Neural crest cell (in vitro differentiated cells): ENCODE data around the gene CHRDL2. TPM values are rescaled to one million over a fixed set of nuclear protein-coding genes. Genes with fewer than 3 reads are reported as not detected.

ENCODE experiments used
- DNase-seq: peaks from one replicate; pipeline ENCODE4 v3.0.0; 2021; ENCODE audit warnings: low read depth, mixed read lengths, low spot score
- H3K27ac Mint-ChIP-seq: one replicate; pipeline ENCODE4 v1.8.0; 2021; ENCODE audit warnings: mild to moderate bottlenecking, mixed read lengths; ENCODE audit not compliant: unreplicated experiment
- H3K27me3 Mint-ChIP-seq: 2 replicates; pipeline ENCODE4 v1.8.0; 2021; ENCODE audit warnings: low read depth, mild to moderate bottlenecking, mixed read lengths
- H3K36me3 Mint-ChIP-seq: 2 replicates; pipeline ENCODE4 v1.8.0; 2021; ENCODE audit warnings: low read depth, mild to moderate bottlenecking, mixed read lengths
- H3K4me1 Mint-ChIP-seq: 2 replicates; pipeline ENCODE4 v1.8.0; 2021; ENCODE audit warnings: mixed read lengths
- H3K4me3 Mint-ChIP-seq: one replicate; pipeline ENCODE4 v1.8.0; 2021; ENCODE audit warnings: mild to moderate bottlenecking, mixed read lengths
- H3K9me3 Mint-ChIP-seq: 2 replicates; pipeline ENCODE4 v1.8.0; 2021; ENCODE audit warnings: mixed read lengths
- long read RNA-seq: library from polyadenylated mRNA; unstranded; transcript quantifications from one replicate; pipeline ENCODE4 v2.0.0, GENCODE V29; 2020
- total RNA-seq: library from RNA; stranded (reverse); gene quantifications from 2 replicates; pipeline ENCODE4 v1.2.1, GENCODE V29; 2021
- TF ChIP-seq, protein P1 (sequence below): fragments of 200-600 bp; sonication (generic); conservative IDR thresholded peaks from 2 replicates; pipeline ENCODE4 v1.5.0; 2021; ENCODE audit warnings: antibody characterized with exemption, mild to moderate bottlenecking

The CHRDL2 gene, protein sequence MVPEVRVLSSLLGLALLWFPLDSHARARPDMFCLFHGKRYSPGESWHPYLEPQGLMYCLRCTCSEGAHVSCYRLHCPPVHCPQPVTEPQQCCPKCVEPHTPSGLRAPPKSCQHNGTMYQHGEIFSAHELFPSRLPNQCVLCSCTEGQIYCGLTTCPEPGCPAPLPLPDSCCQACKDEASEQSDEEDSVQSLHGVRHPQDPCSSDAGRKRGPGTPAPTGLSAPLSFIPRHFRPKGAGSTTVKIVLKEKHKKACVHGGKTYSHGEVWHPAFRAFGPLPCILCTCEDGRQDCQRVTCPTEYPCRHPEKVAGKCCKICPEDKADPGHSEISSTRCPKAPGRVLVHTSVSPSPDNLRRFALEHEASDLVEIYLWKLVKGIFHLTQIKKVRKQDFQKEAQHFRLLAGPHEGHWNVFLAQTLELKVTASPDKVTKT
- 0.35 and 0.55 TPM in 2 replicates for total RNA-seq
- long read RNA-seq, result 0 reads

DNA sequence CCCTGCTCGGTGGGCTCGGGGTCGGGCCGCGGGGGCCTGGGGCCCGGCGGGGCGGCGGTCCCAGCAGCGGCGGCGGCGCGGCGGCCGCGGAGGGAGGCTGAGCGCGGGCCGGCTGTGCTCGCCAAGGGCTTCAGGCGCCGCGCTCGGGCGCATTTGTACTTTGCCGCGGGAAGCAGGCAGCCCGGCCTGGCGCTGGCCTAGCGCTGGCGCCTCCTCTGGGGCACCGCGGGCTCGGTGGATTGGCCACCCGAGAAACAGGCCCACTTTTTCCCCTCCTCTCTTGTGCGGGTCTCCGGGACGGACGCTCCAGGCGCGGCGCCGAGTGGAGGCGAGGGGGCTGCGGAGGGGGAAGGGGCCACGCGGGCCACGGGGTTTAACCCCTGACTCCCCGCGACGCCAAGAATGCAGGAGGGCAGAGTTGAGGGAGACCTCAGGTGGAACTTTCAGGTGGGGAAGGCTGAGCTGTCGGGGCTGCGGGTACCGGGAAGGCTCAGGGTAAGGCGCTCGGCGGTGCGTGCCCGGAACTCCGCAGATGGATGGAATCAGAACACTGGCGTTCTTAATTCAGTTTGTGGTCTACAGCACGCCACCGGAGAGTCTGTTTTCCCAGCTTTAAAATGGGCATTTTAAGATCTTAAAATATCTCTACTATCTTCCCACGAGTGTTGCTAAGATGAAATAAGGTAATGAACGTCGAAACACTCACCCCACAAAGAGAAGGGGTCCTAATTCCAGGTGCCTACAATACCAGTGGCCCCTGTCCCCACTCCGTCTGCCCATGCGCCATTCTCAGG, at the start of gene CHRDL2:
Gene CHRDL2 (minus strand): TSS at position 126 of the 794 bp plus-strand sequence. CDS start 538 bp downstream, outside the sequence.
- Mint-ChIP-seq H3K27me3 (peaks cover 84% of the 10 kb centered on the region), H3K4me3 (peak within 1 kb of the TSS; percentile 72), H3K9me3 (no peaks in the 10 kb centered on the region), H3K36me3 (no peaks in the 10 kb centered on the region), H3K4me1 (peaks cover 4% of the 10 kb centered on the region), H3K27ac (no peak within 1 kb of the TSS)
- TF ChIP-seq, protein P1, sequence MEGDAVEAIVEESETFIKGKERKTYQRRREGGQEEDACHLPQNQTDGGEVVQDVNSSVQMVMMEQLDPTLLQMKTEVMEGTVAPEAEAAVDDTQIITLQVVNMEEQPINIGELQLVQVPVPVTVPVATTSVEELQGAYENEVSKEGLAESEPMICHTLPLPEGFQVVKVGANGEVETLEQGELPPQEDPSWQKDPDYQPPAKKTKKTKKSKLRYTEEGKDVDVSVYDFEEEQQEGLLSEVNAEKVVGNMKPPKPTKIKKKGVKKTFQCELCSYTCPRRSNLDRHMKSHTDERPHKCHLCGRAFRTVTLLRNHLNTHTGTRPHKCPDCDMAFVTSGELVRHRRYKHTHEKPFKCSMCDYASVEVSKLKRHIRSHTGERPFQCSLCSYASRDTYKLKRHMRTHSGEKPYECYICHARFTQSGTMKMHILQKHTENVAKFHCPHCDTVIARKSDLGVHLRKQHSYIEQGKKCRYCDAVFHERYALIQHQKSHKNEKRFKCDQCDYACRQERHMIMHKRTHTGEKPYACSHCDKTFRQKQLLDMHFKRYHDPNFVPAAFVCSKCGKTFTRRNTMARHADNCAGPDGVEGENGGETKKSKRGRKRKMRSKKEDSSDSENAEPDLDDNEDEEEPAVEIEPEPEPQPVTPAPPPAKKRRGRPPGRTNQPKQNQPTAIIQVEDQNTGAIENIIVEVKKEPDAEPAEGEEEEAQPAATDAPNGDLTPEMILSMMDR, result no peak
- peak; percentile 35 for DNase-seq

DNA sequence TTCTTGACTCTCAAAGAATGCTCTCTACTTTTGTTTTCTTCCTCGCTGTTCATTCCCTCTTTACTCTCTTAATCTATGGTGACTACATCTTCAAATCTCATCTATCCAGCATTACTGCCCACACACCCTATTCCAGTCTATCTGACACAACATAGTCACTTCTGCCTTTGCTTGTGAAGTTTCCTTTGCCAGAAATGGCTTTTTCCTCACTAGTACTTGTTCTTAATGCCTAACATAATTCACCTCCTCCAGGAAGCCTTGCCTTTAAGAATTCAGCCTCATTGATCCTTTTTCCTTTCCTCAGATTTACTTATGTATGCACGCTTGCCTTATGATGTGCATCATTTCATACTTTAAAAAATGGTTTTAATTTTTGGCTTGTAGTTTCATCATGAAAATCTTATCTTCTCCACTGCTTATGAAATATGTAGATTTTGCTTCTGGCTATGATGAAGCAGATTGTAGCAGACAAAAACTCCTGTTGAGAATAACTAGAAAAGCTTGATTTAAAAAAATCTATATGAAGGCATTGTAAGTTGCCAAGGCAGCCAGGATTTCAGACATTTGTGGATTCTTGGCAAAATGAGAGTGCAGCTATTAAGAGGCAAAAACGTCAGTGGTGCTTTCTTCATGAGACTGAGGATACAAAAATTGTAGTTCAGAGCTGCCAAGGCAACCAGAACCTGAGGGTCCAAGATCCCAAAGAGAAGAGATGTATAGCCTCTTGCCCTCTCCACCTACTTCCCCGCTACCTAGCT, 49.2 kb upstream of the CHRDL2 start:
- no peak overlapping the region for H3K4me3 Mint-ChIP-seq
- H3K4me1 Mint-ChIP-seq, result peaks cover 13% of the 10 kb centered on the region
- TF ChIP-seq, protein P1, result no peak
- H3K36me3 Mint-ChIP-seq, result no peaks in the 10 kb centered on the region
- no peaks in the 10 kb centered on the region for H3K27me3 Mint-ChIP-seq
- DNase-seq, result no peak
- no peak overlapping the region for H3K27ac Mint-ChIP-seq
- no peaks in the 10 kb centered on the region for H3K9me3 Mint-ChIP-seq

DNA sequence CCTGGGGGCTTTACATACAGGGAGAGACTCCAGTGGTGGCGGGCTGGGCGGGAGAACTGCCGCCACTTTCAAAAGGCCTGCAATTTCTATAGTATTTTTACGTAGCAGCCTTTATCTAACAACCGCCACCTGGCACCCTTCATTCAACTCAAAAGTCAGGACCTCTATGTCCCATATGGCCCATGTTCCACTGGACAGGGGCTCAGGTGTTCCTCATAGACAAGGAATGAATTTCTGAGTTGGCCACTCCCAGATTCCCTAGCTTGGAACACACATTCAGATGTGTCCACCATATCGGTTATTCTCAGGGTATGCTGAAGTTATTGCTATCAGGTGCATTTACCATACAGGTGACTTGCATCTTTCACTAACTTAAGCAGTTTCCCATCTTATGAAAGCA, 47.4 kb upstream of the CHRDL2 start:
- Mint-ChIP-seq H3K4me1 (peaks cover 11% of the 10 kb centered on the region), H3K4me3 (no peak overlapping the region), H3K36me3 (no peaks in the 10 kb centered on the region), H3K27me3 (no peaks in the 10 kb centered on the region), H3K27ac (no peak overlapping the region), H3K9me3 (no peaks in the 10 kb centered on the region)
- TF ChIP-seq, protein P1, result no peak
- no peak for DNase-seq

DNA sequence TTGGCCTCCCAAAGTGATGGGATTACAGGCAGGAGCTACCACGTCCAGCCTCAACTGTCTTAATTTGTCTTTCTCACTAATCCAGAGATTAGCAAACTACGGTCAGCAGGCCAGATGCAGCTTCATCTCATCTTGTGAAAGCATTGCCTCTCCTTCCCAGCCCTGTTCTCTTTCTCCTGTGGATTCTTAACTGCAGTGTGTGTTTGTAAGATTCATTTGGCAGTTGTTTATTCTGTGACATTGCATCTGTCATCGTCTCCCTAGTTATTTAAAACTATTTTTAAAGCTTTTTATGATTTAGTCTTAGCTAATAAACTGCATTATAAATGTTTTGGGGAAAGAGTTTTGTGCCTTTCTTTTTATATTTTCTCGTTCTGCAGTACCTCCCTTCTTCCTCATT, 46.7 kb upstream of the CHRDL2 start:
- H3K27ac Mint-ChIP-seq, result no peak overlapping the region
- no peaks in the 10 kb centered on the region for H3K27me3 Mint-ChIP-seq
- no peaks in the 10 kb centered on the region for H3K9me3 Mint-ChIP-seq
- no peak overlapping the region for H3K4me3 Mint-ChIP-seq
- TF ChIP-seq, protein P1, result no peak
- peaks cover 5% of the 10 kb centered on the region for H3K4me1 Mint-ChIP-seq
- H3K36me3 Mint-ChIP-seq, result no peaks in the 10 kb centered on the region
- no peak for DNase-seq

DNA sequence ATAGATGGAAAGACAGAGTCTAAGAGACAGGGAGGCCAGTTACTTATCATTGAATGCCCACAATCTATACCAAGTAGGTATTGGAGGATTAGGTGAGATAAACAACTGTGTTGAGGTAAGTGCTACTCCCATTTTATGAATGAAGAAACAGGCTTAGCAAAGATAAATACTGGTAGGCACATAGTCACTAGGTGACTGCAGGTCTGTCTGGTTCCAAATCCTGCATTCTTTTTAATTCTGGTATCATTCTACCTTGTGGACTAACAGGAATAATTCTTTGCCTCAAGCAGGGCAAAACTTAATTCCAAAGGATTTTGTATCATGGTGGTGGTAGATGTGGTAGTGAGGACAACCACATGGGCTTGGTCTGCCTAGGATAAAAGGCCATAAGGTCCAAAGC, 45.8 kb upstream of the CHRDL2 start:
- no peak for DNase-seq
- Mint-ChIP-seq H3K9me3 (no peaks in the 10 kb centered on the region), H3K27me3 (no peaks in the 10 kb centered on the region), H3K4me3 (no peak overlapping the region), H3K4me1 (peaks cover 5% of the 10 kb centered on the region), H3K27ac (no peak overlapping the region), H3K36me3 (no peaks in the 10 kb centered on the region)
- TF ChIP-seq, protein P1, result no peak
